ENCODE results near the gene NWD2. TPM values are rescaled to one million over a fixed set of nuclear protein-coding genes. Genes with fewer than 3 reads are reported as not detected.

NWD2 gene
- total RNA-seq, 1 experiment from 2014 or later: under 0.01 TPM

- no peaks in the 10 kb centered on the region for H3K27me3 ChIP-seq (ENCODE audit: low read length)
- H3K4me3 ChIP-seq (ENCODE audit: low read length): peak overlapping the region; percentile 35; the same call in 1 of the 2 replicates
- H3K27ac ChIP-seq (ENCODE audit: low read length): peak overlapping the region; percentile 76
- peaks cover 43% of the 10 kb centered on the region for H3K4me1 ChIP-seq (ENCODE audit: insufficient read depth, low read length)
- no peaks in the 10 kb centered on the region for H3K36me3 ChIP-seq (ENCODE audit: low read depth, low read length)
- peak; percentile 49; the same call in 1 of the 2 replicates for ATAC-seq
- peaks cover 4% of the 10 kb centered on the region for H3F3A ChIP-seq (ENCODE audit: low read length, unreplicated experiment)
- no peaks in the 10 kb centered on the region for H4K20me1 ChIP-seq (ENCODE audit: low read length)
- no TSS peak for BruUV-seq (replicated peaks)
- H3K4me2 ChIP-seq (ENCODE audit: low read length): peak overlapping the region; percentile 70
- ChIA-PET POLR2A (ENCODE audit: unreplicated experiment) (no interaction called here), CTCF (no interaction called here)
- no peaks in the 10 kb centered on the region for H3K9me3 ChIP-seq (ENCODE audit: low read length)
- no peak overlapping the region for H2AFZ ChIP-seq (ENCODE audit: low read length)
- no peak overlapping the region for H3K9ac ChIP-seq (ENCODE audit: low read length)
- TF ChIP-seq EZH2phosphoT487 (IDR thresholded peaks at IDR 0.05; ENCODE audit: borderline replicate concordance, low read length) (no peak), EZH2 (IDR thresholded peaks at IDR 0.05; ENCODE audit: low read length, unreplicated experiment) (no peak)
- TF ChIP-seq, protein P1, sequence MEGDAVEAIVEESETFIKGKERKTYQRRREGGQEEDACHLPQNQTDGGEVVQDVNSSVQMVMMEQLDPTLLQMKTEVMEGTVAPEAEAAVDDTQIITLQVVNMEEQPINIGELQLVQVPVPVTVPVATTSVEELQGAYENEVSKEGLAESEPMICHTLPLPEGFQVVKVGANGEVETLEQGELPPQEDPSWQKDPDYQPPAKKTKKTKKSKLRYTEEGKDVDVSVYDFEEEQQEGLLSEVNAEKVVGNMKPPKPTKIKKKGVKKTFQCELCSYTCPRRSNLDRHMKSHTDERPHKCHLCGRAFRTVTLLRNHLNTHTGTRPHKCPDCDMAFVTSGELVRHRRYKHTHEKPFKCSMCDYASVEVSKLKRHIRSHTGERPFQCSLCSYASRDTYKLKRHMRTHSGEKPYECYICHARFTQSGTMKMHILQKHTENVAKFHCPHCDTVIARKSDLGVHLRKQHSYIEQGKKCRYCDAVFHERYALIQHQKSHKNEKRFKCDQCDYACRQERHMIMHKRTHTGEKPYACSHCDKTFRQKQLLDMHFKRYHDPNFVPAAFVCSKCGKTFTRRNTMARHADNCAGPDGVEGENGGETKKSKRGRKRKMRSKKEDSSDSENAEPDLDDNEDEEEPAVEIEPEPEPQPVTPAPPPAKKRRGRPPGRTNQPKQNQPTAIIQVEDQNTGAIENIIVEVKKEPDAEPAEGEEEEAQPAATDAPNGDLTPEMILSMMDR (conservative IDR thresholded peaks at IDR 0.05; ENCODE audit: low read depth, low read length): no peak
- H3K79me2 ChIP-seq (ENCODE audit: low read length): no peaks in the 10 kb centered on the region
- peak; percentile 49 for DNase-seq
- intact Hi-C loops (cut with micrococcal nuclease): loop anchor here (5.0 kb wide), 1 partner anchor 89 kb away; no protein-coding TSS in a partner anchor
- H3K9me2 ChIP-seq (replicated peaks; ENCODE audit: low read length): no peaks in the 10 kb centered on the region
Observed at GRCh38 chr4:37438564-37439279, 194.2 kb downstream of the NWD2 start.

DNA sequence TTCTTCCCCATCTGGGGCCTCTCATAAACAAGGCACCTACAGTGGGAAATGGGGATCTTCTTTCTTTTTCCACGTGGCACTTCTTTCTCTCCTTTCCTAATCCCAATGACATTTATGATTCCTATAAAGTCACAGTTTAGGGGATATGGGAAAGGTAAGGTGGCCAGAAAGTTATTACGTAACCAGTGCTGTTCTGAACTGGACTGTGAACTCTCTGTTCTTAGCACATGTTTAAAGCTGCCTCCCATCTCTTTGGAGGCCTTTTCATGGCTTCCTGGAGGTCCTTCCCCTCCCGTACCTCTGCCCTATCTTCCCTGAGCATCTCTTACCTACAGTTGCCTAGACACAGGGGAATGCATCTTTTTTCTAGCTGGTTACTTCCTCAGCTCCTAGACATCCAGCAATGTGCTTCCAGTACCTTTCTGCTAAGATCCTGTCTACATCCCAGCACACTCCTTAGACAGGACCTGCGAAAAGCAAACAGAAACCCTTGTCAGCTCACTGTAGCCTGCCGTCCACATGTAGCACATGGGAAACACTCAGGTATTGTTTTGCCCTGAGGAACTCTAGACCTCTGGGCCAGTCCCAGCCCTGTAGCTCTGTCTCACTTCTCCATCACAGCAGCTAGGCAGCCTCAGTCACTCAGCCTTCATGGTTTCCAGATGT, 195.4 kb downstream of the NWD2 start:
- CTCF ChIA-PET: no interaction called here
- Histone ChIP-seq H3K4me2 (ENCODE audit: low read length) (no peak overlapping the region), H3K36me3 (ENCODE audit: low read depth, low read length) (no peaks in the 10 kb centered on the region), H4K20me1 (ENCODE audit: low read length) (no peaks in the 10 kb centered on the region), H3K9ac (ENCODE audit: low read length) (no peak overlapping the region), H2AFZ (ENCODE audit: low read length) (no peak overlapping the region), H3K4me1 (ENCODE audit: insufficient read depth, low read length) (peaks cover 43% of the 10 kb centered on the region), H3F3A (ENCODE audit: low read length, unreplicated experiment) (peaks cover 4% of the 10 kb centered on the region), H3K9me2 (replicated peaks; ENCODE audit: low read length) (no peaks in the 10 kb centered on the region), H3K9me3 (ENCODE audit: low read length) (no peaks in the 10 kb centered on the region), H3K4me3 (ENCODE audit: low read length) (no peak overlapping the region), H3K27me3 (ENCODE audit: low read length) (no peaks in the 10 kb centered on the region), H3K79me2 (ENCODE audit: low read length) (no peaks in the 10 kb centered on the region), H3K27ac (ENCODE audit: low read length) (peak overlapping the region; percentile 76; the same call in 1 of the 2 replicates)
- TF ChIP-seq EZH2 (IDR thresholded peaks at IDR 0.05; ENCODE audit: low read length, unreplicated experiment) (no peak), EZH2phosphoT487 (IDR thresholded peaks at IDR 0.05; ENCODE audit: borderline replicate concordance, low read length) (no peak)
- TF ChIP-seq, protein P1 (conservative IDR thresholded peaks at IDR 0.05; ENCODE audit: low read depth, low read length): no peak
- ATAC-seq: no peak
- no TSS peak for BruUV-seq (replicated peaks)
- DNase-seq: no peak
- intact Hi-C loops (cut with micrococcal nuclease): loop anchor here (5.0 kb wide), 1 partner anchor 87 kb away; no protein-coding TSS in a partner anchor
- POLR2A ChIA-PET (ENCODE audit: unreplicated experiment): no interaction called here

- TF ChIP-seq EZH2phosphoT487 (IDR thresholded peaks at IDR 0.05; ENCODE audit: borderline replicate concordance, low read length) (no peak), EZH2 (IDR thresholded peaks at IDR 0.05; ENCODE audit: low read length, unreplicated experiment) (no peak)
- TF ChIP-seq, protein P1 (conservative IDR thresholded peaks at IDR 0.05; ENCODE audit: low read depth, low read length): no peak
- no TSS peak for BruUV-seq (replicated peaks)
Observed at GRCh38 chr4:37440501-37440900, 196.0 kb downstream of the NWD2 start.

More at GRCh38 chr4:37440501-37440900, 196.0 kb downstream of the NWD2 start:
- Histone ChIP-seq H4K20me1 (ENCODE audit: low read length) (no peaks in the 10 kb centered on the region), H3K4me2 (ENCODE audit: low read length) (no peak overlapping the region), H3F3A (ENCODE audit: low read length, unreplicated experiment) (peaks cover 4% of the 10 kb centered on the region), H3K27ac (ENCODE audit: low read length) (no peak overlapping the region), H3K9me3 (ENCODE audit: low read length) (no peaks in the 10 kb centered on the region), H3K4me3 (ENCODE audit: low read length) (no peak overlapping the region), H3K27me3 (ENCODE audit: low read length) (no peaks in the 10 kb centered on the region), H3K4me1 (ENCODE audit: insufficient read depth, low read length) (peaks cover 45% of the 10 kb centered on the region), H3K36me3 (ENCODE audit: low read depth, low read length) (no peaks in the 10 kb centered on the region), H3K9ac (ENCODE audit: low read length) (no peak overlapping the region), H3K9me2 (replicated peaks; ENCODE audit: low read length) (no peaks in the 10 kb centered on the region), H2AFZ (ENCODE audit: low read length) (no peak overlapping the region), H3K79me2 (ENCODE audit: low read length) (no peaks in the 10 kb centered on the region)
- intact Hi-C loops (cut with micrococcal nuclease): no loop called here
- ChIA-PET POLR2A (ENCODE audit: unreplicated experiment) (no interaction called here), CTCF (no interaction called here)
- DNase-seq: peak; percentile 30
- ATAC-seq: no peak
